Lung (tissue), 12 donors: ENCODE results near the gene PPIL3. TPM values are rescaled to one million over a fixed set of nuclear protein-coding genes. Genes with fewer than 3 reads are reported as not detected.

Experiments used
- ATAC-seq: fragments of 200-7000 bp; cut with Tn5 transposase; one replicate; pipeline ENCODE4 v1.9.1; 2020; ENCODE audit warnings: moderate number of reproducible peaks; ENCODE audit not compliant: insufficient read depth, low FRiP score
- DNase-seq, 3 donors: peaks; one replicate each; pipeline ENCODE4 v3.0.0-alpha.2; 2013 to 2017
- H3K27ac ChIP-seq, 2 donors: one replicate each; pipeline ENCODE4 v1.5.1; 2013; ENCODE audit warnings: mild to moderate bottlenecking in 2 of 2, moderate library complexity in 2 of 2, control low read depth in 1 of 2, inconsistent platforms in 1 of 2, low read depth in 1 of 2, low read length in 1 of 2
- H3K27me3 ChIP-seq, 3 donors: one replicate each; pipeline ENCODE4 v1.5.1; 2013; ENCODE audit warnings: low read length in 2 of 3; ENCODE audit not compliant: control insufficient read depth in 3 of 3, insufficient read depth in 3 of 3
- H3K36me3 ChIP-seq, 4 donors: one replicate each; pipeline ENCODE4 v1.5.1; 2013; ENCODE audit warnings: low read length in 4 of 4, mild to moderate bottlenecking in 1 of 4, moderate library complexity in 1 of 4; ENCODE audit not compliant: control insufficient read depth in 4 of 4, insufficient read depth in 4 of 4
- H3K4me1 ChIP-seq, 5 donors: one replicate each; pipeline ENCODE4 v1.5.1; 2013; ENCODE audit warnings: low read length in 5 of 5, mild to moderate bottlenecking in 2 of 5, moderate library complexity in 1 of 5; ENCODE audit not compliant: control insufficient read depth in 5 of 5, insufficient read depth in 5 of 5
- H3K4me3 ChIP-seq: one replicate; pipeline ENCODE4 v1.5.1; 2013; ENCODE audit warnings: mild to moderate bottlenecking, control low read depth, moderate library complexity
- H3K9ac ChIP-seq, 2 donors: one replicate each; pipeline ENCODE4 v1.5.1; 2013; ENCODE audit warnings: low read length in 2 of 2, control low read depth in 1 of 2; ENCODE audit not compliant: insufficient read depth in 1 of 2
- H3K9me3 ChIP-seq, 4 donors: one replicate each; pipeline ENCODE4 v1.5.1; 2013; ENCODE audit warnings: low read length in 3 of 4, mild to moderate bottlenecking in 1 of 4, moderate library complexity in 1 of 4; ENCODE audit not compliant: control insufficient read depth in 4 of 4, insufficient read depth in 3 of 4
- WGBS, 2 donors: extraction: QIAGEN DNeasy Blood & Tissue Kit; methylation state at CpG; one replicate each; pipeline ENCODE4 v1.1.7; 2013; 5-methylcytosine and 5-hydroxymethylcytosine counted together
- polyA plus RNA-seq, 2 donors: library from polyadenylated mRNA; stranded (reverse); fragments of 200-250 nt; gene quantifications; one replicate each; pipeline ENCODE4 v1.2.1, GENCODE V29; 2013
- total RNA-seq, 2 donors: library from RNA; depleted of rRNA in 1 of 2; stranded (reverse); fragments of >200 nt in 1 of 2; gene quantifications; one replicate each; pipeline ENCODE4 v1.2.1, GENCODE V29; 2014 to 2021
- TF ChIP-seq, protein P1 (sequence below): IDR thresholded peaks from 2 replicates; pipeline ENCODE4 v1.5.1; 2012; ENCODE audit warnings: mild to moderate bottlenecking; ENCODE audit errors: control extremely low read depth, extremely low read depth
- donor health status: control.
- donor health status: control.
- donor health status: Bipolar disorder and iron deficiency.
- donor health status: healthy.
- donor health status: DM: yes; HTN: yes; CAD: no.

PPIL3 gene
- total and polyA plus RNA-seq, 4 donors = 8.6 to 81.1 (median 26.0) TPM

DNA sequence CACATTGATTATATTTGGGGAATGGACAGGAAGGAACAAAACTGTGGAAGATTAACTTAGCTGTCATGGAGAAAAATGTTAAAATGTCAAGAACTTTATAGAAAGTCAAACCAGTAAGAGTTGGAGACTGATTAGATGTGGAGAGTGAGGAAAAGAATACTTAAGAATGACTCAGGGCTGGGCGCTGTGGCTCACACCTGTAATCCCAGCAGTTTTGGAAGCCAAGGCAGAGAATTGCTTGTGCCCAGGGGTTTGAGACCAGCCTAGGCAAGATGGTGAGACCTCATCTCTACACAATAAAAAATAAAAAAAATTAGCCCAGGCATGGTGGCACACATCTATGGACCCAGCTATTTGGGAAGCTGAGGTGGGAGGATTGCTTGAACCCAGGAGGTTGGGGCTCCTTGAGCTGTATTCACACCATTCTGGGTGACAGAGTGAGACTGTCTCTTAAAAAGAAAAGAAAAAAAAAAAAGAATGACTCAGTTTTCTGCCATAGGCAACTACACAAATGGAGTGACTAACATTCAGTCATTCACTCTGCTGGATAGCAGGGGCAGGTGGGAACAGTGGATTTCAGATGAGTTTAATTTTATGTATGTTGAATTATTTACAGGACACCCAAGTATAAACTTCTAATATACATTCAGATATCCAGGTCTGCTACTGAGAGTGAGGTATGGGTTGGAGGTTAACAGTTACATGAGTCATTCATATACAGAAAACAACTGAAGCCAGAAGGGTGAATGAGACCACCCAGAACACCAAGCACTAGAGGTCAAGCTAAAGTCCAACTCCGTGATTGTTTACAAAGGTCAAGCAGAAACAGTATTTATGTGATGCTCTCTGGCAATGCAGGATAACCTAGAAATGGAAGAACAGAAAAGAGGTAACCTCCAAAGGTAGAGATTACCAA is 40.7 kb upstream of the PPIL3 start:
- H3K9me3 ChIP-seq = no peaks in the 10 kb centered on the region
- H3K4me1 ChIP-seq = no peaks in the 10 kb centered on the region
- 93 to 97% methylated on average over 2 of the region's 2 CpGs for WGBS, 2 donors
- H3K36me3 ChIP-seq = peaks cover 4 to 21% (median 13%) of the 10 kb centered on the region in 4 donors
- no peak overlapping the region for H3K9ac ChIP-seq
- TF ChIP-seq, protein P1, sequence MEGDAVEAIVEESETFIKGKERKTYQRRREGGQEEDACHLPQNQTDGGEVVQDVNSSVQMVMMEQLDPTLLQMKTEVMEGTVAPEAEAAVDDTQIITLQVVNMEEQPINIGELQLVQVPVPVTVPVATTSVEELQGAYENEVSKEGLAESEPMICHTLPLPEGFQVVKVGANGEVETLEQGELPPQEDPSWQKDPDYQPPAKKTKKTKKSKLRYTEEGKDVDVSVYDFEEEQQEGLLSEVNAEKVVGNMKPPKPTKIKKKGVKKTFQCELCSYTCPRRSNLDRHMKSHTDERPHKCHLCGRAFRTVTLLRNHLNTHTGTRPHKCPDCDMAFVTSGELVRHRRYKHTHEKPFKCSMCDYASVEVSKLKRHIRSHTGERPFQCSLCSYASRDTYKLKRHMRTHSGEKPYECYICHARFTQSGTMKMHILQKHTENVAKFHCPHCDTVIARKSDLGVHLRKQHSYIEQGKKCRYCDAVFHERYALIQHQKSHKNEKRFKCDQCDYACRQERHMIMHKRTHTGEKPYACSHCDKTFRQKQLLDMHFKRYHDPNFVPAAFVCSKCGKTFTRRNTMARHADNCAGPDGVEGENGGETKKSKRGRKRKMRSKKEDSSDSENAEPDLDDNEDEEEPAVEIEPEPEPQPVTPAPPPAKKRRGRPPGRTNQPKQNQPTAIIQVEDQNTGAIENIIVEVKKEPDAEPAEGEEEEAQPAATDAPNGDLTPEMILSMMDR = no peak
- H3K4me3 ChIP-seq = no peak overlapping the region
- DNase-seq (no peak), ATAC-seq (no peak)
- no peaks in the 10 kb centered on the region for H3K27me3 ChIP-seq
- H3K27ac ChIP-seq = no peak overlapping the region

DNA sequence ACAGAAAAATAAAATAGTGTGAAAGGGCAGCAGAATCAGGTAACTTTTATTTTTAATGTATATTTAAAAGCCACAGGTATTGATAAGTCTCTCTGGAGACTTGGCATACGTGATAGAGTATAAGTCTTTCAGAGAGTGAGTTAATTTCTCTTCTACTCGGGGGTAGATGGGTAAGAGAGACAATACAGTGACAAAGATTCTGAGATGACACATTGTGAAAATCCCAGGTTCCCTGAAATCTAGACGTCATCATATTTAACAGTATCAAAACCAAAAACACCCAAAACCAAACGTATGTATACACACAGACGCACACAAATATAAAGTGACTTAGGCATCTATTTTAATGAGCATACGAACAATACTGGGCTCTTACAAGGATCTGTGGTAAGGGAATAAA is 33.6 kb upstream of the PPIL3 start:
- H3K9me3 ChIP-seq = no peaks in the 10 kb centered on the region
- no peak overlapping the region for H3K4me3 ChIP-seq
- WGBS, 2 donors = 88% methylated on average over 6 of the region's 6 CpGs
- no peak overlapping the region for H3K27ac ChIP-seq
- H3K27me3 ChIP-seq = no peaks in the 10 kb centered on the region
- TF ChIP-seq, protein P1 = no peak
- DNase-seq (no peak), ATAC-seq (no peak)
- H3K36me3 ChIP-seq = peaks cover 12 to 34% (median 23%) of the 10 kb centered on the region in 4 donors
- no peak overlapping the region for H3K9ac ChIP-seq
- H3K4me1 ChIP-seq = no peaks in the 10 kb centered on the region

DNA sequence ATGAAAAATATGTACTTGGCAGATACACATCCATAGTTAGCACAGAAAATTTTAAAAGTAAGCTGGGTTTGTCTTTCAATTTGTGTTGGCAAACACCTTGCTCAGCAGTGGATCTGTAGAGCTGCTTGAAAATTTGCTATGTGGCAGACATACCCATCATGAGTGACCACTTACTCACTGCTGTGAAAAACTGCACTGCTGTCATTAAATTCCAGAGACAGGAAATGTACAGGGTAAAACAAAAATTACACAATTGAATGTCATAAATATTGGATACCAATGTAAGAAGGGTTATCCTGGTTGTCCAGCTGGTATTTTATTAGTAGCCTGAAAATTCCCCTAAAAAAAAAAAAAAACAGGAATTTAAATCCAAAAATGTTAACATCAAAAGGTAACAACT is 24.8 kb upstream of the PPIL3 start:
- Histone ChIP-seq H3K9me3 (no peaks in the 10 kb centered on the region), H3K27ac (no peak overlapping the region), H3K9ac (no peak overlapping the region), H3K36me3 (peaks cover 16 to 44% (median 25%) of the 10 kb centered on the region in 4 donors), H3K4me1 (no peaks in the 10 kb centered on the region), H3K27me3 (no peaks in the 10 kb centered on the region), H3K4me3 (no peak overlapping the region)
- no peak for ATAC-seq
- no peak for DNase-seq
- TF ChIP-seq, protein P1 = no peak
